ENCODE results near the gene PHACTR1. TPM values are rescaled to one million over a fixed set of nuclear protein-coding genes. Genes with fewer than 3 reads are reported as not detected.
"Not testable (repeated sequence)": the region's sequence is repeated elsewhere in the genome, so short reads cannot be mapped to it uniquely, and the experiment has no call there.

The PHACTR1 gene
- total and polyA plus RNA-seq, 9 of the 15 experiments (the other 6 are each of a cell fraction or from before 2014, with no cell fraction given) = 11.5 to 32.6 (median 22.0) TPM

DNA sequence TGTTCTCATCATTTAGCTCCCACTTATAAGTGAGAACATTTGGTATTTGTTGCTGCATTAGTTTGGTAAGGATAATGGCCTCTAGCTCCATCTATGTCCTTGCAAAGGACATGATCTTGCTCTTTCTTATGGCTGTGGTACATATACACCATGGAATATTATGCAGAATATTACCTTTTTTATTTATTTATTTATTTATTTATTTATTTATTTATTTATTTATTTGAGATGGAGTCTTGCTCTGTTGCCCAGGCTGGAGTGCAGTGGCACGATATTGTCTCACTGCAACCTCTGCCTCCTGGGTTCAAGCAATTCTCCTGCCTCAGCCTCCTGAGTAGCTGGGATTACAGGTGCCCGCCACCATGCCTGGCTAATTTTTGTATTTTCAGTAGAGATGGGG is 14.2 kb downstream of the PHACTR1 start:
- H3K4me2 ChIP-seq (ENCODE audit: insufficient read depth, low read length); CTCF ChIA-PET (ENCODE audit: low intra/inter-chr PET ratio); intact Hi-C loops (cut with micrococcal nuclease): not testable (repeated sequence)

DNA sequence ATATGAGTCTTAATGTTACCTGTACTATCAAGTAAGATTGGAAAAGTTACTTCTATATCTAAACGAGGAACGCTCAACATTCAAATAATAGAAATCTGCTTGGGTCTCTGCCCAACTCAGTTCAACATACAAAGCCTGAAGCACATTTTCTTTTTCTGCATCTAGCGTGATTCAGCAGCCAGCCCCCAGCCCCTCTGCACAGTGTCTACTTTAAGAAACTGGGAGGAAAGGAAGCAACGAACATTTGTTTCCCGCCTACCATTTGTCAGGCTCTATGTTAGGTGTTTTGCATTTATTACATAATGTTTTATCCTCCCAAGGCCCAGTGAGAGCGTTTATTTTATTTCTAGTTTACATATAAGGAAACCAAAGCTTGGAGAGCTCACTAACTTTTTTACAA is 17.3 kb downstream of the PHACTR1 start:
- FAIRE-seq (no peak), DNase-seq (ENCODE audit: extremely low read depth in 1 of 4, low spot score in 3 of 4) (no peak), ATAC-seq (no peak)
- in situ Hi-C loops (cut with MboI) (no loop called here), intact Hi-C loops (cut with micrococcal nuclease) (no loop called here)
- no peak overlapping the region for H3K4me2 ChIP-seq (ENCODE audit: insufficient read depth, low read length)
- no peak overlapping the region for H3K9ac ChIP-seq (ENCODE audit: insufficient read depth in 1 of 2, low read depth in 2 of 2, low read length in 2 of 2)
- no peaks in the 10 kb centered on the region for H3K9me1 ChIP-seq (ENCODE audit: control insufficient read depth, insufficient read depth, low read length)
- no peaks in the 10 kb centered on the region for H3K9me3 ChIP-seq (replicated peaks; ENCODE audit: control insufficient read depth, insufficient read depth, low read depth, low read length)
- H4K20me1 ChIP-seq (replicated peaks; ENCODE audit: control insufficient read depth, insufficient read depth, low read length) = no peaks in the 10 kb centered on the region
- ChIA-PET CTCF (ENCODE audit: low intra/inter-chr PET ratio) (no interaction called here), POLR2A (no interaction called here)
- no peak overlapping the region for H3K4me3 ChIP-seq
- no peaks in the 10 kb centered on the region for H3K4me1 ChIP-seq (replicated peaks in 1 of 2; ENCODE audit: control insufficient read depth in 2 of 2, insufficient read depth in 2 of 2, low read length in 2 of 2)
- BruUV-seq (replicated peaks) = no TSS peak
- no peak overlapping the region for H2AFZ ChIP-seq (ENCODE audit: low read depth, low read length)
- no peaks in the 10 kb centered on the region for H3K36me3 ChIP-seq (ENCODE audit: control insufficient read depth, insufficient read depth, low read length)
- no peaks in the 10 kb centered on the region for H3K79me2 ChIP-seq (ENCODE audit: control insufficient read depth, insufficient read depth, low read length)
- H3K27ac ChIP-seq (ENCODE audit: extremely low read depth, low read depth, low read length) = no peak overlapping the region
- TF ChIP-seq CREM (IDR thresholded peaks at IDR 0.05; ENCODE audit: low read depth) = no peak
- no peak for TF ChIP-seq COPS2 (conservative IDR thresholded peaks at IDR 0.05)
- no peak for TF ChIP-seq CXXC5 (CRISPR knock-in tag; IDR thresholded peaks at IDR 0.05)
- TF ChIP-seq, protein P1, sequence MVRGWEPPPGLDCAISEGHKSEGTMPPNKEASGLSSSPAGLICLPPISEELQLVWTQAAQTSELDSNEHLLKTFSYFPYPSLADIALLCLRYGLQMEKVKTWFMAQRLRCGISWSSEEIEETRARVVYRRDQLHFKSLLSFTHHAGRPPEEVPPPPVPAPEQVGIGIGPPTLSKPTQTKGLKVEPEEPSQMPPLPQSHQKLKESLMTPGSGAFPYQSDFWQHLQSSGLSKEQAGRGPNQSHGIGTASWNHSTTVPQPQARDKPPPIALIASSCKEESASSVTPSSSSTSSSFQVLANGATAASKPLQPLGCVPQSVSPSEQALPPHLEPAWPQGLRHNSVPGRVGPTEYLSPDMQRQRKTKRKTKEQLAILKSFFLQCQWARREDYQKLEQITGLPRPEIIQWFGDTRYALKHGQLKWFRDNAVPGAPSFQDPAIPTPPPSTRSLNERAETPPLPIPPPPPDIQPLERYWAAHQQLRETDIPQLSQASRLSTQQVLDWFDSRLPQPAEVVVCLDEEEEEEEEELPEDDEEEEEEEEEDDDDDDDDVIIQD (CRISPR knock-in tag; IDR thresholded peaks at IDR 0.05) = no peak
- TF ChIP-seq HMGN3 (IDR thresholded peaks at IDR 0.05; ENCODE audit: borderline replicate concordance, extremely low read depth, insufficient read length, low read depth, low read length) = no peak
- TF ChIP-seq, protein P2, sequence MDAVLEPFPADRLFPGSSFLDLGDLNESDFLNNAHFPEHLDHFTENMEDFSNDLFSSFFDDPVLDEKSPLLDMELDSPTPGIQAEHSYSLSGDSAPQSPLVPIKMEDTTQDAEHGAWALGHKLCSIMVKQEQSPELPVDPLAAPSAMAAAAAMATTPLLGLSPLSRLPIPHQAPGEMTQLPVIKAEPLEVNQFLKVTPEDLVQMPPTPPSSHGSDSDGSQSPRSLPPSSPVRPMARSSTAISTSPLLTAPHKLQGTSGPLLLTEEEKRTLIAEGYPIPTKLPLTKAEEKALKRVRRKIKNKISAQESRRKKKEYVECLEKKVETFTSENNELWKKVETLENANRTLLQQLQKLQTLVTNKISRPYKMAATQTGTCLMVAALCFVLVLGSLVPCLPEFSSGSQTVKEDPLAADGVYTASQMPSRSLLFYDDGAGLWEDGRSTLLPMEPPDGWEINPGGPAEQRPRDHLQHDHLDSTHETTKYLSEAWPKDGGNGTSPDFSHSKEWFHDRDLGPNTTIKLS (IDR thresholded peaks at IDR 0.05; ENCODE audit: borderline replicate concordance, low read depth) = no peak
- TF ChIP-seq, protein P3, sequence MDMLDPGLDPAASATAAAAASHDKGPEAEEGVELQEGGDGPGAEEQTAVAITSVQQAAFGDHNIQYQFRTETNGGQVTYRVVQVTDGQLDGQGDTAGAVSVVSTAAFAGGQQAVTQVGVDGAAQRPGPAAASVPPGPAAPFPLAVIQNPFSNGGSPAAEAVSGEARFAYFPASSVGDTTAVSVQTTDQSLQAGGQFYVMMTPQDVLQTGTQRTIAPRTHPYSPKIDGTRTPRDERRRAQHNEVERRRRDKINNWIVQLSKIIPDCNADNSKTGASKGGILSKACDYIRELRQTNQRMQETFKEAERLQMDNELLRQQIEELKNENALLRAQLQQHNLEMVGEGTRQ (CRISPR knock-in tag; IDR thresholded peaks at IDR 0.05) = no peak
- TF ChIP-seq ZNF316 (IDR thresholded peaks at IDR 0.05) = no peak
- TF ChIP-seq JUNB (CRISPR knock-in tag; conservative IDR thresholded peaks at IDR 0.05) = no peak
- TF ChIP-seq MBD1 (CRISPR knock-in tag; IDR thresholded peaks at IDR 0.05) = no peak
- WGBS (ENCODE audit: insufficient coverage, low coverage, missing lambda C conversion rate) = under 1% methylated on average over 6 of the region's 6 CpGs
- H3K27me3 ChIP-seq (ENCODE audit: control insufficient read depth in 2 of 2, insufficient read depth in 2 of 2, low read length in 2 of 2) = no peaks in the 10 kb centered on the region

More for the DNA sequence above, 14.2 kb downstream of the PHACTR1 start:
- H3K27me3 ChIP-seq (ENCODE audit: control insufficient read depth in 2 of 2, insufficient read depth in 2 of 2, low read length in 2 of 2); H3K4me1 ChIP-seq (replicated peaks in 1 of 2; ENCODE audit: control insufficient read depth in 2 of 2, insufficient read depth in 2 of 2, low read length in 2 of 2); H3K4me3 ChIP-seq; H3K9ac ChIP-seq (ENCODE audit: insufficient read depth in 1 of 2, low read depth in 2 of 2, low read length in 2 of 2); POLR2A ChIA-PET; FAIRE-seq; BruUV-seq (replicated peaks); H3K36me3 ChIP-seq (ENCODE audit: control insufficient read depth, insufficient read depth, low read length); H3K9me3 ChIP-seq (replicated peaks; ENCODE audit: control insufficient read depth, insufficient read depth, low read depth, low read length); H2AFZ ChIP-seq (ENCODE audit: low read depth, low read length); ATAC-seq; H3K79me2 ChIP-seq (ENCODE audit: control insufficient read depth, insufficient read depth, low read length); H3K9me1 ChIP-seq (ENCODE audit: control insufficient read depth, insufficient read depth, low read length); H3K27ac ChIP-seq (ENCODE audit: extremely low read depth, low read depth, low read length); in situ Hi-C loops (cut with MboI); H4K20me1 ChIP-seq (replicated peaks; ENCODE audit: control insufficient read depth, insufficient read depth, low read length); DNase-seq (ENCODE audit: extremely low read depth in 1 of 4, low spot score in 3 of 4): not testable (repeated sequence)
- WGBS (ENCODE audit: insufficient coverage, low coverage, missing lambda C conversion rate) = 3% methylated on average over 2 of the region's 2 CpGs
